GM18909 (cell line): Measurements from ENCODE around the gene TEKT1.
"Not testable (repeated sequence)": the region's sequence is repeated elsewhere in the genome, so short reads cannot be mapped to it uniquely, and the experiment has no call there.

Source experiments
- ATAC-seq: cut with Tn5 transposase; IDR thresholded peaks from one replicate; pipeline ENCODE4 v1.9.1; 2021; ENCODE audit warnings: mild to moderate bottlenecking; ENCODE audit not compliant: unreplicated experiment, poor library complexity

The TEKT1 gene

GRCh38 chr17:6831661-6832263 is at the start of gene TEKT1:
Gene TEKT1 (minus strand): TSS chr17:6831729. CDS start chr17:6830376, 1,353 bp downstream.
- ATAC-seq, result no peak

- ATAC-seq, result not testable (repeated sequence)
These were observed 47.9 kb upstream of the TEKT1 start for GRCh38 chr17:6879221-6879975.

GRCh38 chr17:6875276-6875675 is 43.7 kb upstream of the TEKT1 start:
- ATAC-seq, result not testable (repeated sequence)

- no peak for ATAC-seq
These were observed 41.4 kb upstream of the TEKT1 start for GRCh38 chr17:6872936-6873335.

GRCh38 chr17:6870841-6871240 is 39.3 kb upstream of the TEKT1 start:
- no peak for ATAC-seq

- ATAC-seq, result no peak
These were observed 37.1 kb upstream of the TEKT1 start for GRCh38 chr17:6868582-6868981.

- ATAC-seq, result no peak
These were observed 36.3 kb upstream of the TEKT1 start for GRCh38 chr17:6867849-6868248.

- ATAC-seq, result no peak
These were observed 31.3 kb upstream of the TEKT1 start for GRCh38 chr17:6862825-6863224.

GRCh38 chr17:6862122-6862521 is 30.6 kb upstream of the TEKT1 start:
- no peak for ATAC-seq

GRCh38 chr17:6857904-6858303 is 26.4 kb upstream of the TEKT1 start:
- no peak for ATAC-seq

GRCh38 chr17:6857336-6857735 is 25.8 kb upstream of the TEKT1 start:
- no peak for ATAC-seq

- ATAC-seq, result no peak
These were observed 24.5 kb upstream of the TEKT1 start for GRCh38 chr17:6856051-6856450.

- no peak for ATAC-seq
These were observed 22.4 kb upstream of the TEKT1 start for GRCh38 chr17:6853764-6854442.

- ATAC-seq, result not testable (repeated sequence)
These were observed 17.1 kb upstream of the TEKT1 start for GRCh38 chr17:6848545-6849179.

GRCh38 chr17:6846138-6846537 is 14.6 kb upstream of the TEKT1 start:
- ATAC-seq, result not testable (repeated sequence)

- not testable (repeated sequence) for ATAC-seq
These were observed 12.9 kb upstream of the TEKT1 start for GRCh38 chr17:6844406-6844805.

GRCh38 chr17:6843241-6843880 is 11.8 kb upstream of the TEKT1 start:
- ATAC-seq, result no peak

GRCh38 chr17:6841769-6842168 is 10.2 kb upstream of the TEKT1 start:
- ATAC-seq, result not testable (repeated sequence)

GRCh38 chr17:6830383-6830986 is 1.0 kb downstream of the TEKT1 start:
- ATAC-seq, result no peak

GRCh38 chr17:6823011-6823442 is 8.5 kb downstream of the TEKT1 start:
- no peak for ATAC-seq
